GM12891 (cell line): Measurements from ENCODE around the gene PRKCD.

Source experiments
- DNase-seq: peaks from one replicate; pipeline ENCODE4 v3.0.0; 2011; ENCODE audit warnings: low spot score; ENCODE audit not compliant: insufficient read length
- FAIRE-seq: peaks from 2 replicates; lab custom pipeline; 2011; peaks lifted over from hg19 to GRCh38; lab: Jason Lieb, UNC
- PAX5 ChIP-seq: IDR thresholded peaks from 2 replicates; pipeline ENCODE4 v1.6.1; 2011; ENCODE audit warnings: low read length, moderate library complexity, mild to moderate bottlenecking; ENCODE audit not compliant: insufficient read depth, severe bottlenecking
- POLR2A ChIP-seq: IDR thresholded peaks from 2 replicates; pipeline ENCODE4 v1.6.1; 2011; ENCODE audit warnings: low read depth, low read length, control low read depth
- POLR2AphosphoS5 ChIP-seq: IDR thresholded peaks from 2 replicates; pipeline ENCODE4 v1.6.1; 2011; ENCODE audit warnings: low read depth, low read length, control low read depth
- POU2F2 ChIP-seq: IDR thresholded peaks from 2 replicates; pipeline ENCODE4 v1.6.1; 2011; ENCODE audit warnings: low read depth, mild to moderate bottlenecking, control low read depth, low read length, moderate library complexity
- SPI1 ChIP-seq: IDR thresholded peaks from 2 replicates; pipeline ENCODE4 v1.6.1; 2011; ENCODE audit warnings: low read depth, low read length, control low read depth
- TAF1 ChIP-seq: IDR thresholded peaks from 2 replicates; pipeline ENCODE4 v1.6.1; 2011; ENCODE audit warnings: low read depth, low read length, control low read depth

Gene PRKCD

DNA sequence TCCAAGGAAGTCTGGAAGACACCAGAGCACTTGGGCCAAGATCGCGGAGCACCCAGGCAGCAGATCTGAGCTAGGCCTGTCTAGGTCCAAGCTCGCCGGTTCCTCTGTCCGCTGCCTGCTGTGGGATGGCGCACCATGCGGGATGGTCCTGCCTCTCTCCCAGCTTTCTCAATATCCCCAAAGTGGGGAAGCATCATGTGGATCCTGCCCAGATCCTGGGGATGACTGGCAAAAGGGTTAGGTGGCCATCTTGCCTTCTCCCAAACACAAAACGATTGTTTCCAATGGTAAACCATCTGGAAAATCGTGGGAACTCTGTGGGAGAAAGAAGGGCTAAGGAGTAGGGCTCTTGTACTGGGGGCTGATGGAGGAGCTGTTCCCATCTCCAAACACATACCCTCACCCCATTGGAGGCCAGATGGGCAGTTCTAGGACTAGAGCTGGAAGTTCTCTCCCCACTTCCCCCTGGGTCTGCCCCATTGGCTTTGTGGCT lies 8.9 kb downstream of the PRKCD start:
- TF ChIP-seq SPI1 = peak; percentile 92
- no peak for TF ChIP-seq POLR2A
- DNase-seq (no peak), FAIRE-seq (no peak)

DNA sequence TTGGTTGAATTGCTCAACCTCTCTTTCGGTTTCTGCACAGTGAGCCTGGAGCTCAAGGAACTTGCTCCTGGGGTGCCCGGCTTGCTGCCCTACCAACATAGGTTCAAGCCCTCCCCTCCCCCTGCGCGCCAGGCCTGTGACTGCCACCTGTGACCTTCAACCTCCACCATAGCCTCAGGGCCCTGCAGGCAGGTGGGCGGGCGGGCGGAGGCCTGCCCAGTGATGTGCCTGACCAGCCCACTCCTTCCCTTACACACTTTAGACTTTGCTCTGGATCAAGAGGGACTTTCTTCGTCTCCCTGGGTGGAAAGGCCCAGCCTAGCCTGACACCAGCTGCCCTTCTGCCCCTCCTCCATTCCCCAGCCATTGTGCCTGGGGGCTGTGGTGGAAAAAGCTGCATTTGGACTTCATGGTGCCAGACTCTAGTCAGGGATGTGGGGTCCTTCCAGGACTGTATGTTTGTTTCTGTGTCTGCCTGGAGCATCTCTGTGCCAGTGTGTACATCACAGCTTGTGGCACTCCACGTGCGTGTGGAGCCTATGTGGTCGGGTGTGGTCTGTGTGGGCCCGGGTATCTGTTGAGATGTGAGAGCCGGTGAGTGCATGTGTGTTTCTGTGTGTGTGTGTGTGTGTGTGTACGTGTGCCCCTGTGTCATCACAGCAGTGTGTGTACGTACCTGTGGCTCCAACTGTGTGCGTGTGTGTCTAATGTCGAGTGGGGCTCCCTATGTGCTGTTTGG lies 9.5 kb downstream of the PRKCD start:
- TF ChIP-seq TAF1 (peak; percentile 30; the same call in 1 of the 2 replicates), POU2F2 (no peak), POLR2A (peak; percentile 37; the same call in 1 of the 2 replicates), PAX5 (no peak), SPI1 (no peak), POLR2AphosphoS5 (0 out of 2 replicates have a peak, but pooled peaks have one; percentile 42)
- DNase-seq (peak; percentile 70), FAIRE-seq (peak; percentile 97)

DNA sequence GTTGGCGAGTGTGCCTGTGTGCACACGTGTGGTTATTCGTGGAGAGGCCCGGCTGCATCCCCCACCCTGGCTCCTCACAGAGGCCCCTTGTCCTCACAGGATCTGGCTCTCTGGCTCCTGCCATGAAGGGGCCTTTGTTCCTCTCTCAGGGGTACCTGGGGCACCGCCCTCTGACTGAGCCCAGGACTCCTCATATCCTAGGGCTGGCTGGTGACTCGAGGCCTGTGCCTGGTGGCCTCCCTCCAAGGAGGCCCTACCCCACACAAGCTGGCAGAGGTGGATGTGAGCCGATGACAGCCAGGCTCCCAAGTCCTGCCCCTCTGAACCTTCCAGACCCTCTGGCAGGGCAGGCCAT lies 10.0 kb downstream of the PRKCD start:
- TF ChIP-seq POU2F2 (no peak), SPI1 (no peak), TAF1 (no peak), POLR2AphosphoS5 (no peak), POLR2A (no peak), PAX5 (no peak)
- FAIRE-seq (no peak), DNase-seq (no peak)

DNA sequence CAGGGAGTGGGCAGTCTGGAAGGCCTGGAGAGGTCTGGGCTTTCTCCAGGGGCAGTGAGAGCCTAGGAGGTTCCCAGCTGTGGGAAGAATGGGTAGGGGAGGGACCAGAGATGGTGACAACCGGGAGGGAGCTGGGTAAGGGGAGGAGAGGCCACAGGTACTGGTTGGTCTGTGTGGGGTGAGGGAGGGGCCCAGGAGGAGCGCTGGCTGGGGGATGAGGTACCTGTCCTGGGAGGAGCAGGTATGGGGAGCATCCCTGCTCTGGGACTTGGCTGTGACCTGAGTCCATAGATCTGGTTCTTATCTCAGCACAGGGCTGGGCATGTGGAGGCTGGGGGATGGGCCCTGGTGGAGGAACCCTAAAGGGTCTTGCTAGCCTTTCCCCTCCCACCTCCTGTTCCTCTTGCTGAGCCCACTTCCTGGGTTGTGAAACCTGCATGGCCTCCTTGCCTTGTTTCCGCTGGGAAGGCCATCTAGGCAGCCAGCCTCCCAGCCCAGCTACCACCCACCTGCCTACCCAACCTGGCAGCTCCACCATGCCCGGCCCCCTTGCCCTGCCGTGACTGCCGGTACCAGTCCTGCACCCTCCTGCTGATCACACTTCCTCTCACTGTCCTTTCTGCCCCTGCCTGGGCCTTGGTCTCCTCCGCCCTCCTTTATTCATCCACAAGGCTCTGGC lies 11.0 kb downstream of the PRKCD start:
- DNase-seq (no peak), FAIRE-seq (peak; percentile 78)
- TF ChIP-seq POLR2A = no peak
- TF ChIP-seq SPI1 = peak; percentile 56
- no peak for TF ChIP-seq POU2F2
- no peak for TF ChIP-seq POLR2AphosphoS5
- no peak for TF ChIP-seq PAX5

DNA sequence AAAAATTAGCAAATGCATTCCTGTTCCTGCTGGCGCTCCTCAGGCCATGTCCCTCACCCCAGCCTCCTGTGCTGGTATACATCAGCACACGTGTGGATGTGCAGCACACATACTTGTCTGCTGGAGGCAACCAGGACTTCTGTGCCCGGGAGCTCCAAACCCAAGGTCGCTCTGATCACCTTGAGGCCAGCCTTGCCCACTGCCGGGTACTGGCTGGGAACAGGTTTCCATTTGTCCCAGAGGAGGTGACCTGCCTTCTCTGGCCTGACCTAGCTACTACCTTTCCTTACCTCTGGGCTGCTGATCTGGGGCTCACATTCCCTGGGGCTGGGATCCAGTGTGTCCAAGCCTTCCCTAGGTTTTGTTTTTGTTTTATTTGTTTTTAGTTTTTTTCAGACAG lies 12.1 kb downstream of the PRKCD start:
- DNase-seq (no peak), FAIRE-seq (peak; percentile 59)
- TF ChIP-seq POLR2A = no peak
- no peak for TF ChIP-seq SPI1
- no peak for TF ChIP-seq TAF1
- TF ChIP-seq PAX5 = no peak
- TF ChIP-seq POLR2AphosphoS5 = no peak
- no peak for TF ChIP-seq POU2F2

DNA sequence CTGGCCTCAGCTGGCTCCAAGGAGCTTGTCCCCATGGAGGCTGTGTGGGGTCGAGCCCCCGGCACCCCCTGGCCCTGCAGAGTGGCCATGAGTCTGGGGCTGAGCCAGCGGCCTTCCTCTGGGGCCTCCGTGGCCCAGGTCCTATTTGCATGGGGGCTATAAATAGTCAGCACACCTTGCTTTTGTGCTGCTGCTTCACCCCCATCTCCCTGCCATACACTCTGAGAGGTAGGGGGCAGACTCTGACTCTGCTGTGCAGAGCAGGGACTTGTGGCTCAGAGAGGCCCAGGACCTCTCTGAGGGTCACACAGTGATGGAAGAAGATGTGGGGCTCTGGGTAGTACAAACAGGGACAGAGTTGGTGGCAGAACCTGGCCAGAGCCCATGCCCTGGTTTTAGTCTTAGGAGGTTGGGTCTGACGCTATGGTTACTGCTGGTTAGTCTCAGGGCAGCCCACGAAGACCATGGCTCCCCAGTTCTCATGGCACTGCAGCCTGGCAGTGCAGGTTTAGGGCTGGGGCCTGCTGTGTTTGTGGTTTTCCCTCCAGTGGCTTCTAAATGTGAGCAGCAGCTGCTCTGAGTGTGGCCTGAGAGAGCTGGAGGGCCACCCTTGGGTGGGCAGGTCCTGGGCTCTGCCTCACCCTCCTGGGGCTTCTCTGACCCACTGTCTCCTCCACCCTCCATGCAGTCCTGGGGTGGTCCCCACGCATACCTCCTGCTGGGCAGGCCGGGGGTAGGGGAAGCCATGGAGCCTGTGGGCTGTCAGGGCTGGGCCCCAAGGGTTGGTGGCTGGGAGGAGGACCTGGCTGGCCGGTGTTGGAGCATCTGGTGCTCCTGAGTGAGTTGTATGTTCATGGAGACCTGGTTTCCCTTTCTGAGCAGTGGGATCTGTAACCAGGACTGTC lies 13.6 kb downstream of the PRKCD start:
- TF ChIP-seq POLR2A (0 out of 2 replicates have a peak, but pooled peaks have one; percentile 30), PAX5 (no peak), TAF1 (no peak), POU2F2 (peak; percentile 71; the same call in 1 of the 2 replicates), SPI1 (no peak), POLR2AphosphoS5 (no peak)
- FAIRE-seq (peak; percentile 94), DNase-seq (no peak)

DNA sequence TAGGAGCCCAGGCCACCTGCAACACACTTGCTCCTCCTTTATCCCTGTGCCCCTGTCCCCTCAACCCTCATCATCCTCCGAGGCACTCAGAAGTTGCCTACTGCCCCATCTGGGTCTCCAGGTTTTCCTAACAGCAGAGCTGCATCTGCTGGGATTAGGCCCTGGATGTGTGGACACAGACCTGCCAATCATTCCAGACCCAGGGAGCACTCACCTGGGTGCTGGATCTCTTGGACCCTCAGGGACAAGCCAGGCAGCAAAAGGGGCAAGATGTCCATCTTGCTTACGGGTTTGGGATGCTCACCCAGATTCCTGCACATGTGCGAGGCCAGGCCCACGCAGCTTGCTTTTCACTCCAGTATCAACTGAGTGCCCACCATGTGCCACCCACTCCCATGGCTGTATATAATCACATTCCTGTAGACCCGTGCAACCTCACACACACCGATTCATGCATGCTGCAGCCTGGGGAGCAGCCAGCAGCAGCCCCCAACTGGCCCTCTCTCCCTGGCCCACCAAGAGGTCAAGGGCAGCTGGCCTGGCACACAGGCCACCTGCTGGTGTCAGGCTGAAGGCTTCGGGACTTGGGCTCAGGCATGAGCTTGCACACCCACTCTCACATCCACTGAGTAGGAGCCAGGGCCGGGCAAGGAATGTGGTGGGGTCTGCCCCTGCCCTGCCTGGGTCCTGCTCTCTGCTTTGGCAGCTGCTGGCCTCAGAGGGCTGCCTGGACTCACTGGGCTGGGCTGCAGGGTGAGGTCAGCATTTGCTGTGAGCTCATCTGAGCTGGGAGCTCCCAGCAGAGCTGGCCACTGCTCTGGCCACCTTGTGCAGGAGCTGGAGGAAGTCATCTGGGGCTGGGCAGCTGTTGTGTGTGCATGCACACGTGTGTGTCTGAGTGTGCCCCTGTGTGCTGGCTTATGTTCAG lies 14.9 kb downstream of the PRKCD start:
- TF ChIP-seq TAF1 (no peak), SPI1 (no peak), POU2F2 (no peak), POLR2A (no peak), POLR2AphosphoS5 (no peak), PAX5 (no peak)
- DNase-seq = no peak
- FAIRE-seq = peak; percentile 66

DNA sequence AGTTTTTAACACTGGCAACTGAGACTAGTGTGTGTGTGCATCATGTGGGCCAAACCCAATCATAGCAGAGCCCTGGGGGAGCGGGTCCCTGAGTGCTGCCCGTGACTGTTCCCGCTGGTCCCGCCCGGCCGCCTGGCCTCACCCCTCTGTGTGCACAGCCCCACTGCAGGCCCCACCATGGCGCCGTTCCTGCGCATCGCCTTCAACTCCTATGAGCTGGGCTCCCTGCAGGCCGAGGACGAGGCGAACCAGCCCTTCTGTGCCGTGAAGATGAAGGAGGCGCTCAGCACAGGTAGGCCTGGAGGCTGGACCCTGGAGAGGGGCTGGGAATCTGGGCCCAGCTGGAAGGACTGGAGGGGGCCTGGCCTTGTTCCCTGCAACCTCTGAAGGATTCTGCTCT lies 17.2 kb downstream of the PRKCD start:
- FAIRE-seq (no peak), DNase-seq (no peak)
- TF ChIP-seq TAF1 (no peak), SPI1 (no peak), POLR2AphosphoS5 (no peak), POU2F2 (no peak), PAX5 (no peak), POLR2A (no peak)

DNA sequence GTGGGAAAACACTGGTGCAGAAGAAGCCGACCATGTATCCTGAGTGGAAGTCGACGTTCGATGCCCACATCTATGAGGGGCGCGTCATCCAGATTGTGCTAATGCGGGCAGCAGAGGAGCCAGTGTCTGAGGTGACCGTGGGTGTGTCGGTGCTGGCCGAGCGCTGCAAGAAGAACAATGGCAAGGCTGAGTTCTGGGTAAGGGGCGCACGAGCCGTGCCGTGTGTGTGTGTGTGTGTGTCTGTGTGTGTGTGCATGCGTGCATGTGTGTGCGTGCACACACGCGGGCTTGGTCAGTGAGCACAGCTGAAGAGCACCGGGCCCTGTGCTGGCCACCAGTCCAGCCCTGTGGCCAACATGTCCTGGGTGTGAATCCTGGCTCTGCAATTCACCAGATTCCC lies 18.6 kb downstream of the PRKCD start:
- TF ChIP-seq POLR2A (no peak), POLR2AphosphoS5 (0 out of 2 replicates have a peak, but pooled peaks have one; percentile 15)
- FAIRE-seq (no peak), DNase-seq (no peak)
